SK-N-SH treated with all-trans-retinoic acid at 6 μM for 48 hours (cell line): ENCODE measurements around the gene ZNF276.

Experiments used
- ATAC-seq: fragments of 200-7000 bp; cut with Tn5 transposase; 3 replicates; pipeline ENCODE4 v1.9.1; 2020; ENCODE audit warnings: mild to moderate bottlenecking, moderate library complexity
- ARNTL ChIP-seq: fragments of 450-650 bp; formaldehyde crosslinking; IDR thresholded peaks from 2 replicates; pipeline ENCODE4 v1.5.0; 2020; ENCODE audit warnings: low read depth, mild to moderate bottlenecking, moderate library complexity, borderline replicate concordance
- CSDC2 ChIP-seq: fragments of 250-450 bp; sonication (Bioruptor Pico); IDR thresholded peaks from 2 replicates; pipeline ENCODE4 v1.5.0; 2020; ENCODE audit warnings: mild to moderate bottlenecking, moderate library complexity
- ESRRG ChIP-seq: fragments of 250-450 bp; sonication (Bioruptor Pico); IDR thresholded peaks from 2 replicates; pipeline ENCODE4 v1.6.1; 2021; ENCODE audit warnings: mild to moderate bottlenecking
- GLIS3 ChIP-seq: fragments of 250-450 bp; sonication (Bioruptor Pico); IDR thresholded peaks from 2 replicates; pipeline ENCODE4 v1.5.0; 2020; ENCODE audit warnings: mild to moderate bottlenecking, moderate library complexity
- OSR1 ChIP-seq: fragments of 250-450 bp; sonication (Bioruptor Pico); IDR thresholded peaks from 2 replicates; pipeline ENCODE4 v1.8.0; 2022; ENCODE audit warnings: moderate library complexity, mild to moderate bottlenecking, inconsistent platforms
- POU6F1 ChIP-seq: fragments of 250-450 bp; sonication (Bioruptor Pico); IDR thresholded peaks from 2 replicates; pipeline ENCODE4 v1.8.0; 2021; ENCODE audit warnings: low read depth, mild to moderate bottlenecking, moderate library complexity, borderline replicate concordance
- PPARA ChIP-seq: fragments of 250-450 bp; sonication (Bioruptor Pico); IDR thresholded peaks from 2 replicates; pipeline ENCODE4 v1.5.0; 2020; ENCODE audit warnings: mild to moderate bottlenecking, borderline replicate concordance
- TCF4 ChIP-seq: fragments of 250-450 bp; sonication (Bioruptor Pico); IDR thresholded peaks from 2 replicates; pipeline ENCODE4 v1.8.0; 2021; ENCODE audit warnings: mild to moderate bottlenecking, moderate library complexity, borderline replicate concordance
- TOX ChIP-seq: fragments of 250-450 bp; sonication (Bioruptor Pico); IDR thresholded peaks from 2 replicates; pipeline ENCODE4 v1.8.0; 2021; ENCODE audit warnings: mild to moderate bottlenecking, moderate library complexity, borderline replicate concordance
- TSHZ2 ChIP-seq: fragments of 250-450 bp; sonication (Bioruptor Pico); IDR thresholded peaks from 2 replicates; pipeline ENCODE4 v1.5.0; 2020; ENCODE audit warnings: mild to moderate bottlenecking, moderate library complexity
- ZFP30 ChIP-seq: fragments of 450-650 bp; formaldehyde crosslinking; IDR thresholded peaks from 2 replicates; pipeline ENCODE4 v1.5.0; 2022; ENCODE audit warnings: mild to moderate bottlenecking, moderate library complexity
- ZNF565 ChIP-seq: fragments of 450-650 bp; formaldehyde crosslinking; conservative IDR thresholded peaks from 2 replicates; pipeline ENCODE4 v1.5.0; 2020; ENCODE audit warnings: low read depth, mild to moderate bottlenecking, moderate library complexity
- ZNF70 ChIP-seq: fragments of 450-650 bp; formaldehyde crosslinking; IDR thresholded peaks from 2 replicates; pipeline ENCODE4 v1.5.0; 2020; ENCODE audit warnings: mild to moderate bottlenecking, moderate library complexity
- ZNF8 ChIP-seq: fragments of 450-650 bp; formaldehyde crosslinking; IDR thresholded peaks from 2 replicates; pipeline ENCODE4 v1.5.0; 2020; ENCODE audit warnings: mild to moderate bottlenecking, moderate library complexity
- TF ChIP-seq, protein P1 (sequence below): fragments of 250-450 bp; sonication (Bioruptor Pico); IDR thresholded peaks from 2 replicates; pipeline ENCODE4 v1.8.0; 2020; ENCODE audit warnings: mild to moderate bottlenecking, moderate library complexity, borderline replicate concordance
- TF ChIP-seq, protein P2 (sequence below): fragments of 250-450 bp; sonication (Bioruptor Pico); IDR thresholded peaks from 2 replicates; pipeline ENCODE4 v1.5.1; 2021; ENCODE audit warnings: mild to moderate bottlenecking, moderate library complexity

Gene ZNF276

GRCh38 chr16:89764711-89765201 lies 43.4 kb downstream of the ZNF276 start:
- no peak for ATAC-seq

DNA sequence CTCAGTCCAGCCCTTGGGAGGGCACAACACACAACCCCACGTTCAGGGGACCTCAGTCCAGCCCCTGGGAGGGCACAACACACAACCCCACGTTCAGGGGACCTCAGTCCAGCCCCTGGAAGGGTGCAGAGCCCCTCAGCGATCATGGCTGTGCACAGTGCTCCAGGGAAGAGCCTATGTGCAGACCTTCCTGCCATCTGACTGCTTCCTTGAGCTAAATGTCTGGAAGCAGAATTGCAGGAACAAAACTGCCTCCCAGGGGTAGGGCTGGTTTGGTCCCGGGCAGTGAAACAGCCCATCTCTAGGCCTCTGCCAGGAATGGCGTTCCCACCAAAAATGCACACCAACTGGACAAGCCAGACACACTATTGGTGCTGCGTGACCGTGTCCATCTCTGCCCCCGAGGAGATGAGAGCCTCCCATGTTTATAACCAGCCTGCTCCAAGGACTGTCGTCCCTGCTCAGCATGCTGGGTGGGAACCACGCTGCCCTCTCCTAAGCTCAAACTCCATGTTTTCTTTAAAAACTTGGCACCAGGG lies 44.0 kb downstream of the ZNF276 start:
- ATAC-seq = no peak
- TF ChIP-seq ZNF8 (no peak), ARNTL (CRISPR knock-in tag) (no peak), TSHZ2 (CRISPR knock-in tag) (no peak), ZNF70 (CRISPR knock-in tag) (no peak), CSDC2 (CRISPR knock-in tag) (no peak), TOX (CRISPR knock-in tag) (no peak)
- TF ChIP-seq, protein P1, sequence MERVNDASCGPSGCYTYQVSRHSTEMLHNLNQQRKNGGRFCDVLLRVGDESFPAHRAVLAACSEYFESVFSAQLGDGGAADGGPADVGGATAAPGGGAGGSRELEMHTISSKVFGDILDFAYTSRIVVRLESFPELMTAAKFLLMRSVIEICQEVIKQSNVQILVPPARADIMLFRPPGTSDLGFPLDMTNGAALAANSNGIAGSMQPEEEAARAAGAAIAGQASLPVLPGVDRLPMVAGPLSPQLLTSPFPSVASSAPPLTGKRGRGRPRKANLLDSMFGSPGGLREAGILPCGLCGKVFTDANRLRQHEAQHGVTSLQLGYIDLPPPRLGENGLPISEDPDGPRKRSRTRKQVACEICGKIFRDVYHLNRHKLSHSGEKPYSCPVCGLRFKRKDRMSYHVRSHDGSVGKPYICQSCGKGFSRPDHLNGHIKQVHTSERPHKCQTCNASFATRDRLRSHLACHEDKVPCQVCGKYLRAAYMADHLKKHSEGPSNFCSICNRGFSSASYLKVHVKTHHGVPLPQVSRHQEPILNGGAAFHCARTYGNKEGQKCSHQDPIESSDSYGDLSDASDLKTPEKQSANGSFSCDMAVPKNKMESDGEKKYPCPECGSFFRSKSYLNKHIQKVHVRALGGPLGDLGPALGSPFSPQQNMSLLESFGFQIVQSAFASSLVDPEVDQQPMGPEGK (CRISPR knock-in tag) = no peak

More at GRCh38 chr16:89764711-89765201, 43.4 kb downstream of the ZNF276 start:
- TF ChIP-seq ESRRG (no peak), ZFP30 (CRISPR knock-in tag) (no peak), TSHZ2 (CRISPR knock-in tag) (no peak), POU6F1 (CRISPR knock-in tag) (no peak), OSR1 (CRISPR knock-in tag) (no peak), PPARA (CRISPR knock-in tag) (no peak), GLIS3 (CRISPR knock-in tag) (no peak), TCF4 (CRISPR knock-in tag) (no peak), TOX (CRISPR knock-in tag) (no peak), ZNF565 (CRISPR knock-in tag) (no peak)
- TF ChIP-seq, protein P1 (CRISPR knock-in tag) = no peak
- TF ChIP-seq, protein P2, sequence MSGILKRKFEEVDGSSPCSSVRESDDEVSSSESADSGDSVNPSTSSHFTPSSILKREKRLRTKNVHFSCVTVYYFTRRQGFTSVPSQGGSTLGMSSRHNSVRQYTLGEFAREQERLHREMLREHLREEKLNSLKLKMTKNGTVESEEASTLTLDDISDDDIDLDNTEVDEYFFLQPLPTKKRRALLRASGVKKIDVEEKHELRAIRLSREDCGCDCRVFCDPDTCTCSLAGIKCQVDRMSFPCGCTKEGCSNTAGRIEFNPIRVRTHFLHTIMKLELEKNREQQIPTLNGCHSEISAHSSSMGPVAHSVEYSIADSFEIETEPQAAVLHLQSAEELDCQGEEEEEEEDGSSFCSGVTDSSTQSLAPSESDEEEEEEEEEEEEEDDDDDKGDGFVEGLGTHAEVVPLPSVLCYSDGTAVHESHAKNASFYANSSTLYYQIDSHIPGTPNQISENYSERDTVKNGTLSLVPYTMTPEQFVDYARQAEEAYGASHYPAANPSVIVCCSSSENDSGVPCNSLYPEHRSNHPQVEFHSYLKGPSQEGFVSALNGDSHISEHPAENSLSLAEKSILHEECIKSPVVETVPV (CRISPR knock-in tag) = no peak
